Testis (tissue), 3 donors: ENCODE measurements around the gene PPBP. TPM values are rescaled to one million over a fixed set of nuclear protein-coding genes. Genes with fewer than 3 reads are reported as not detected.

Source experiments
- DNase-seq: peaks from one replicate; pipeline ENCODE4 v3.0.0-alpha.2; 2019
- H3K27ac ChIP-seq, 2 donors: fragments of 200-600 bp; sonication (generic); one replicate each; pipeline ENCODE4 v1.5.1; 2019
- H3K27me3 ChIP-seq: fragments of 200-600 bp; sonication (generic); one replicate; pipeline ENCODE4 v1.5.1; 2019
- H3K36me3 ChIP-seq: fragments of 200-600 bp; sonication (generic); one replicate; pipeline ENCODE4 v1.5.1; 2017; ENCODE audit warnings: low read depth; ENCODE audit errors: missing control alignments
- H3K4me1 ChIP-seq: fragments of 200-600 bp; sonication (generic); one replicate; pipeline ENCODE4 v1.5.1; 2019
- H3K4me3 ChIP-seq, 2 donors: fragments of 200-600 bp; sonication (generic); one replicate each; pipeline ENCODE4 v1.5.1; 2017 to 2019
- H3K9me3 ChIP-seq: fragments of 200-600 bp; sonication (generic); one replicate; pipeline ENCODE4 v1.5.1; 2017
- CTCF ChIP-seq, 3 experiments: fragments of 450-650 bp in 2 of 3; fragments of 200-600 bp in 1 of 3; sonication (generic) in 1 of 3; IDR thresholded peaks; one replicate each; pipeline ENCODE4 v1.5.1; 2016 to 2019; ENCODE audit warnings: antibody characterized with exemption in 3 of 3, mild to moderate bottlenecking in 2 of 3, moderate library complexity in 1 of 3
- POLR2A ChIP-seq: fragments of 450-650 bp; IDR thresholded peaks from one replicate; pipeline ENCODE4 v1.6.1; 2017; ENCODE audit warnings: antibody characterized with exemption, mild to moderate bottlenecking, moderate library complexity
- WGBS, 2 donors: methylation state at CpG; one replicate each; pipeline ENCODE4 v1.1.5; 2018; 5-methylcytosine and 5-hydroxymethylcytosine counted together
- intact Hi-C: fragments of 100-400 bp; cut with DNase I; formaldehyde crosslinking; loops from one replicate; pipeline ENCODE4 v1.15.1; 2023; ENCODE audit warnings: low total_unique reads
- polyA plus RNA-seq: library from polyadenylated mRNA; stranded (reverse); fragments of 350-450 nt; fragmentation: Illumina TruSeq; extraction: RNeasy Lipid Tissue Mini Kit (QIAGEN cat#74804); gene quantifications from one replicate; pipeline ENCODE4 v1.2.3, GENCODE V29; 2014; ENCODE audit warnings: low read depth, low replicate concordance; ENCODE audit not compliant: insufficient read depth
- total RNA-seq, 2 donors: library from RNA; depleted of rRNA; stranded (reverse); fragments of >200 nt; gene quantifications; one replicate each; pipeline ENCODE4 v1.2.3, GENCODE V29; 2016

The PPBP gene
- total and polyA plus RNA-seq, 3 donors from 2014 or later, result not detected

- intact Hi-C loops, result no loop called here
- DNase-seq, result no peak
- Histone ChIP-seq H3K4me1 (no peaks in the 10 kb centered on the region), H3K27ac (no peak overlapping the region), H3K4me3 (no peak overlapping the region), H3K36me3 (no peaks in the 10 kb centered on the region), H3K27me3 (no peaks in the 10 kb centered on the region), H3K9me3 (no peaks in the 10 kb centered on the region)
- 70 to 95% methylated on average over 2 of the region's 2 CpGs for WGBS, 2 donors
- TF ChIP-seq CTCF (IDR thresholded peaks at IDR 0.05) (no peak), POLR2A (no peak)
Observed at GRCh38 chr4:73976217-73976616, 11.8 kb downstream of the PPBP start.

- no peaks in the 10 kb centered on the region for H3K27me3 ChIP-seq
Observed at GRCh38 chr4:73974352-73974751, 13.6 kb downstream of the PPBP start.

DNA sequence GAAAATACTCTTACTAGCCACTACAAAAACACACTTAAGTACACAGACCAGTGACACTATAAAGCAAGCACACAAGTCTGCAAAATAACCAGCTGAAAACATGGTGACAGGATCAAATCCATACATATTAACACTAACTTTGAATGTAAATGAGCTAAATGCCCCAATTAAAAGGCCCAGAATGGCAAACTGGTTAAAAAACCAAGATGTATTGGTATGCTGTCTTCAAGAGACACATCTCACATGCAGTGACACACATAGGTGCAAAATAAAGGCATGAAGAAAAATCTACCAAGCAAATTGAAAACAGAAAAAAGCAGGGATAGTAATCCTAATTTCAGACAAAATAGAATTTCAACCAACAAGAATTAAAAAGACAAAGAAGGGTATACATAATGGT is 17.0 kb downstream of the PPBP start:
- Histone ChIP-seq H3K27me3 (no peaks in the 10 kb centered on the region), H3K4me1 (no peaks in the 10 kb centered on the region), H3K36me3 (no peaks in the 10 kb centered on the region), H3K4me3 (no peak overlapping the region), H3K9me3 (no peaks in the 10 kb centered on the region), H3K27ac (no peak overlapping the region)
- TF ChIP-seq CTCF (IDR thresholded peaks at IDR 0.05) (no peak), POLR2A (no peak)
- no peak for DNase-seq
- intact Hi-C loops, result no loop called here

More at GRCh38 chr4:73974352-73974751, 13.6 kb downstream of the PPBP start:
- Histone ChIP-seq H3K4me1 (no peaks in the 10 kb centered on the region), H3K4me3 (no peak overlapping the region), H3K27ac (no peak overlapping the region), H3K9me3 (no peaks in the 10 kb centered on the region), H3K36me3 (no peaks in the 10 kb centered on the region)
- TF ChIP-seq CTCF (IDR thresholded peaks at IDR 0.05) (no peak), POLR2A (no peak)
- DNase-seq, result no peak
- intact Hi-C loops, result no loop called here

DNA sequence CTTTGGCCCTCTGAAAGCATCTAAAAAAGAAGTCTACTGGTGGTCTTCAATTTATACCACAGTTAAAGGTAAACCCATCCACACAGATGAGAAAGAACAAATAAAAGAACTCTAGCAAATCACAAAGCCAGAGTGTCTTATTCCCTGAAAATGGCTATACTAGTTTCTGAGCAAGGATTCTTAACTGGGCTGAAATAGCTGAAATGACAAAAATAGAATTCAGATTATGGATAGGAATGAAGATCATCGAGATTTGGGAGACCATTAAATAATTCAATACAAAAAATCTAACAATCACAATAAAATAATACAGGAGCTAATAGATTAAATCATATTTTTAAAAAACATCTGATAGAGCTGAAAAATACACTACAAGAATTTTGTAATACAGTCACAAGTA is 18.0 kb downstream of the PPBP start:
- Histone ChIP-seq H3K4me3 (no peak overlapping the region), H3K27ac (no peak overlapping the region), H3K27me3 (no peaks in the 10 kb centered on the region), H3K36me3 (no peaks in the 10 kb centered on the region), H3K9me3 (no peaks in the 10 kb centered on the region), H3K4me1 (no peaks in the 10 kb centered on the region)
- no peak for TF ChIP-seq POLR2A
- TF ChIP-seq CTCF (IDR thresholded peaks at IDR 0.05), result no peak
- 85 to 98% methylated on average over 1 of the region's 1 CpG for WGBS, 2 donors
- no peak for DNase-seq
- intact Hi-C loops, result no loop called here

GRCh38 chr4:73967866-73968265 is 20.1 kb downstream of the PPBP start:
- H3K4me3 ChIP-seq, result no peak overlapping the region
- intact Hi-C loops, result no loop called here
- H3K27ac ChIP-seq, result no peak overlapping the region
- H3K4me1 ChIP-seq, result no peaks in the 10 kb centered on the region
- no peaks in the 10 kb centered on the region for H3K27me3 ChIP-seq
- TF ChIP-seq CTCF (IDR thresholded peaks at IDR 0.05) (no peak), POLR2A (no peak)
- H3K9me3 ChIP-seq, result no peaks in the 10 kb centered on the region
- no peak for DNase-seq
- no peaks in the 10 kb centered on the region for H3K36me3 ChIP-seq
